T1000 (cell line): ENCODE data around the gene CPN1.

ENCODE experiments used
- DNase-seq: peaks from one replicate; lab custom pipeline; 2025; ENCODE audit warnings: mixed read lengths; lab: John Stamatoyannopoulos, UW

Gene CPN1

DNA sequence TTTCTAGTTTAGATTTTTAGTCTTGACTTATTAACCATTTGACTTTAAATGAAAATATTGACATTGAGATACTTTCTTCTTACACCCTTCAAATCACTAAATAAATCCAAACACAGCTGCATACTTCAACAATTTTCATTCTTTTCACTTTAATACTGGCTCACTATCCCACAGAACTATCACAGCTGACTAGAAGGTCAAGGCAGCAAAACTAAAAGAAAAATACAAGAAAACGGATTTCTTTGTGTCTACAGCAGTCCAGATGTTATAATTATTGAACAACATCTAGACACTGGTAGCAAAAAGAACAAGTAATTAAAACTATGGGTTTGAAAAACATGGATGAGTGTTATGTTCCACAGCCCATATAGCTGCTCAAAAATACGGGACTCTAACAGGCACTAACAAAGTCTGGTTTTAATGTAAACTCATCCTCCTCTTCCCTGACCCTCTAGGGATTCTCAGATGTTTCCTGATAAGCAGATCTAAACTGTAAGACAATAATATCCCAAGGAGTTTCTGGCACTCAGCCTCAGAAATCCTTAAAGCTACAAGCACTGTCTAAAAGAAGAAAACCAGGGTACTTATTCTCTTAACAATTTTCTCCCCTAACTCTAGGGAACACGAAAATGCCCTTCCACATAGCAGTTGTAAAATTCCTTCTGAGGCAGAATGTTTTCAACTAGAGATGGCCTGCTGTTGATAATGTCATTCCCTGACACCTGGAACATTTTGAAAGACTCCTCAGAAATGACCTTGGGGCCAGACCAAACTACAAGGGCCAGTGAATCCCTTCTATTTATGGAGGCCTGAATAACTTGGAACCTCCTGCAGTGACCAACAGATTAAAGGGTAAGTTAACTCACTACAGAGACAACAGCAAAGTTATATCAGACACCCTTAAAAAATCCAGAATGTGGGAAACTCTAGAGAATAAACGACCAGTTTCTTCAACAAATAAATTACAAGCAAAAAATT, 84.7 kb downstream of the CPN1 start:
- DNase-seq, result no peak

DNA sequence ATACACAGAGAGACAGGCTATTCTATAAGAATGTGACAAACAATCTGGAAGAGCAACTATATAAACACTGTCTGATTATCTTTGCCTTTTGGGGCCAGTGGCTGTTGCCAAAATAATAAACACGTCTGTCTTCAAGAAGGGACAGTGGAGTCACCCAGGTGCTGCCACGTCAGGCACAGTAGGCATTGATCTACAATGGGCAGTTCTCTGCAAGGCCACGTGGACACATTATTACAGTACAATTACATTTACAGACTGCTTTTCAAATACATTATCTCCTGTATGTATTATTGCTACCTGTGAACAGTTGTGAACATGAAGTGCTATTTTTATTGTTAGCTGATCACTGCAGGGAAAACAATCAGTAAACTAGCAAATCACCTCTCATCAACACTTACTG, 86.0 kb downstream of the CPN1 start:
- DNase-seq, result no peak

DNA sequence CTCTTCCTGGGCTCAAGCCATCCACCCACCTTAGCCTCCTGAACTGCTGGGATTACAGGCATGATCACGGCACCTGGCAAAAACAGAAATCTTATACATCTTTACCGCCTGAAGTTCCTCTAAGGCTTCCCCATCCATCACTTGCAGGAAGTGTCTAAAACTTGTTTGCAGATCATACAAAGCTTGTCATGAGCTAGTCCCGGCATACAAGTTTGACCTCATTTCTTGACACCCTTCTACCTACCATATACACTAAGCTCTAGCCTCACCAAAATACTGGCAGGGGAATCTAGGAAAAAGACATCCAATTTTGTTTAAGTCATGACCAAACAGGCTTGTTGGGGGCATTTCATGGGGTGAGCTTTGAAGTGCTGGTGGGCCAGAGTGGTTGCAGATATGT, 86.4 kb downstream of the CPN1 start:
- no peak for DNase-seq

DNA sequence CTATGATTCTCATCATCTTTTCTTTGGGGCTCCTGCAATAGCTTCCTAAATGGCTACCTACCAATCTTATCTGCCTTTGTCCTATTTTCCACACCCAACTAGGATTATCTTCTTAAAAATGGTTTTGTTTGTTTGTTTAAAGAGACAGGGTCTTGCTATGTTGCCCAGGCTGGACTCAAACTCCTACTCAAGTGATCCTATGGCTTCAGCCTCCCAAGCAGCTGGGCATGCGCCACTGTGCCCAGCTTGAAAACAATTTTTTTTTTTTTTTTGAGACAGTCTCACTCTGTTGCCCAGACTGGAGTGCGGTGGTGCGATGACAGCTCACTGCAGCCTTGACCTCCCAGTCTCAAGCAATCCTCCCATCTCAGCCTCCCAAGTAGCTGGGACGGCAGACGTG, 86.9 kb downstream of the CPN1 start:
- no peak for DNase-seq

DNA sequence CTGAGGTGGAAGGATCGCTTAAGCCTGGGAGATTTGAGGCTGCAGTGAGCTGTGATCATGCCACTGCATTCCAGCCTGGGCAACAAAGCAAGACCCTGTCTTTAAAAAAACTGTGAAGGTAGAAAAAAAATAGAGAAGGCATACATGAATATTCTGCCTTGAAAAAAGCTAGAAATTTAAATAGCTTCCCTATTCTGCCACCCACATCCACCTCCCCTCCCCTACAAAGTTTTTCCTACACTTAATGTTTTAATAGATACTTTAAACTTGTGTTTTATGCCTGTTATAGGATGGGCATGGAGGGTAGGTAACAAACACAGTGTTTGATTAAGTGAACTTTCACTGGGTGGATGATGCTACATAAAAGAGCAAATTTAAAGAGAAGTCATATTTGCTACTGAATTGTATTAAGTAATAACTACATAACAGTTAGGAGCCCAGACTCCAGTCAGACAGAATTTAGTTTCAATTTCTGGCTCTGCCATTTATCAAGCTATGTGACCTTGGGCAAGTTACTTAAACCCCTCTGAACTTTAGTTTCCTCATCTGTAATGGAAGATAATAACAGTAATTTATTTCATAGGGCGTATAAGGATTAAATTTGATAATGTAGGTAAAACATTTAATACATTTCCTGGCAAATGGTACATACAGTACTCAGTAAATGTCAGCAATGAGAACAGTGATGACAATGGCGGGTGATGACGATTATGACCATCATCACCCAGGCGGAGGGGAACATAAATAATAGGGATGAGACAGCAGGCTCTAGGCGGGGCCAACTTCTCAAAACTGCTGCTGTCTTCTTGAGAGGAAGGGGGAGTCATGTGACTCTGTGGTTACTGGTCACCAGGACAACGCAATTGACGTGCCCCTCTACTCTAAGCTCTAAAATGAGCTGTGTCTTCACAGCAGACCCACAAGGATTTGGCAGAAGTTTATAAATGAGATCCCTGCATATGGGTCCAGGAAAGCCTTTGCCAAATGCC, 87.7 kb downstream of the CPN1 start:
- peak; percentile 68 for DNase-seq
